HFF-Myc (cell line): ENCODE data around the gene COPS9.

Experiments
- DNase-seq: peaks from one replicate; pipeline ENCODE4 v3.0.0-alpha.2; 2011; ENCODE audit warnings: low read depth; ENCODE audit errors: extremely low read depth
- H3K4me3 ChIP-seq: replicated peaks from 2 replicates; pipeline ENCODE4 v1.5.1; 2011; ENCODE audit warnings: low read depth, mild to moderate bottlenecking, control low read depth, low read length
- CTCF ChIP-seq: IDR thresholded peaks from 2 replicates; pipeline ENCODE4 v1.5.1; 2012; ENCODE audit warnings: mild to moderate bottlenecking, low read depth, low read length, control low read depth; ENCODE audit errors: missing control alignments

Gene COPS9

DNA sequence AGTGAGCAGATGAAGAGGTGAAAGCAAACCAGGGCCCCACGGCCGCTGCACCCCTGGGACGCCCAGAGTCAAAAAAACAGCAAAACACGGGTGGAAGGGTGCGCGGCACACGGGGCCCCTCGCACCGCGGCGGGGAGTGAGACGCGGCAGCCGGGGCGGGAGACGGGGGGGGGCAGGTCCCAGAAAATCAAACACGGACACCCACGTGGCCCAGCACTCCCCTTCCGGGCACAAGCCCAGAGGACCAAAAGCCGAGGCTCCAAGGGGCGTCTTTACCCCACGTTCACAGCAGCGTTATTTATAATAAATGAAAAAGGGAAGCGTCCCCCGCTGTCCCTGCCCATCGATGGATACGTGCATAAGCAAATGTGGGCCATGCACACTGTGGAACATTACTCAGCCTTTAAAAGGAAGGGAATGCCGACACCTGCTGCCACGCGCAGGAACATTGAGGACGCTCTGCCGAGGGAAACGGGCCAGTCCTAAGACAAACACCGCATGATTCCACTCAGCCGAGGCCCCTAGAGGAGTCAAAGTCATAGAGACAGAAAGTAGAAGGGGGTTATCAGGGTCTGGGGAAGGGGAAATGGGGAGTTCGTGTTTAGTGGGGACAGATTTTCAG lies 677 bp upstream of the COPS9 start:
- DNase-seq, result no peak
- peak overlapping the region; percentile 95 for H3K4me3 ChIP-seq
- no peak for TF ChIP-seq CTCF

GRCh38 chr2:240135706-240136012 lies 446 bp downstream of the COPS9 start:
- H3K4me3 ChIP-seq, result peak overlapping the region; percentile 95
- TF ChIP-seq CTCF, result no peak
- DNase-seq, result no peak

GRCh38 chr2:240134956-240135520 lies 1.1 kb downstream of the COPS9 start:
- H3K4me3 ChIP-seq, result peak overlapping the region; percentile 95
- no peak for TF ChIP-seq CTCF
- no peak for DNase-seq

- no peak for DNase-seq
- no peak for TF ChIP-seq CTCF
- peak overlapping the region; percentile 95 for H3K4me3 ChIP-seq
Observed at GRCh38 chr2:240134466-240134865, 1.6 kb downstream of the COPS9 start.

DNA sequence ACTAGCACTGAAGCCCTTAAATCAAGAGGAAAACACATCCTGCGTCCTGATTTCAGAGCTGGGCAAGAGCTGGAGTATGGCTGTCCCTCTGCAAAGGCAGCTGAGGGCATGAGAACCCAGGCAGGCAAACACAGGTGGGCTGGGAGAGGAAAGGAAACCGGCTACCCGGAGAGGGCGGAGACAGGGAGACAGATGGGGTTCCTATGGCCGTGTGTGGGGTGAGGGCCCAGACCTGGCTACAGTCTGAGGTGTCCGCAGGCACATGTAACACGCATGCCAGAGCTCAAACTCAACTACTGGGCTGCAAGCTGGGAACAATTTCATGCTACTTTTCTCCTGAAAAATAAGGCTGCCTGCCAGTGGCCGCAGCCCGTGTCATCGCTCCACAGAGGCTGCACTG lies 2.7 kb downstream of the COPS9 start:
- no peak for TF ChIP-seq CTCF
- no peak overlapping the region for H3K4me3 ChIP-seq
- DNase-seq, result no peak

DNA sequence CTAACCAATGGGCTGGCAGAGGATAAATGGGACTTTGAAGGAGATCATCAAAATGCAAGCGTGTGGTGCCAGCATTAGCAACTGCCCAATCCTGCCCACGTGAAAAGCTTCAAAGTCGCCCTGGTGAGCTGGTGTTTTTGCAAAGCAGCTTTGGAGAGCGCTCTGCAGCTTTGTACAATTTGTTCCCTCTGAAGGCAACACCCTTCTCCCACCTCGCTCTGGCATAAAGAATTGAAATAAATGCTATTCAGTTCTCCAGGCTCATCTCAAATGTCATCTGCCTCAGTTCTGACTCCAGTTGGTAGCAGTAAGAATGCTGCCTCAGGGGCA lies 3.5 kb downstream of the COPS9 start:
- no peak for DNase-seq
- H3K4me3 ChIP-seq, result no peak overlapping the region
- TF ChIP-seq CTCF, result no peak
